ENCODE measurements around the gene TAF3. TPM values are rescaled to one million over a fixed set of nuclear protein-coding genes. Genes with fewer than 3 reads are reported as not detected.
"Not testable (repeated sequence)": the region's sequence is repeated elsewhere in the genome, so short reads cannot be mapped to it uniquely, and the experiment has no call there.

TAF3 gene
- total RNA-seq, 1 experiment from 2014 or later: 14.5 TPM

DNA sequence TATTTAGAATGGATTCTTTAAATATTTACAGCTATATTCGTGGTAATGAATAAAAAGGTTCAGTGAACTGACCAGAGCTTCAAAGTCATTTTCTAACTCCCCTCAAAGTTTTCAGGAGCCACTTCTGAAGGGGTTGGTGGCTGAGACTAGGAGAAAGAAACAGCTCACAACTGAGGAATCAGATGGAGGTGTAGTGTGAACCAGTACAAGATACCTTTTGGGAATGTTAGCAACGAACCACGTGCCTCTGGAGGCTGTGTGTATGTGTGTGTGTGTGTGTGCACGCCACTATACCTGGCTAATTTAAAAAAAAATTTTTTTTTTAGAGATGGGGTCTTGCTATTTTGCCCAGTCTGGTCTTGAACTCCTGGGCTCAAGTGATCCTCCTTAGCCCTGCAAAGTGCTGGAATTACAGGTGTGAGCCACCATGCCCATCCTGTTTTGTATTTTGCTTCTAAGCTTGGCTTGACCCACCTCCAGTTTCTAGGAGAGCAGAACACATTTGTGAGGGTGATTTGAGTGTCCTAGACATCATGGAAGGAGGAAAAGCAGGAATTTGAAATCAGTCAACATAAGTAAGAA lies 9.5 kb upstream of the TAF3 start:
- Mint-ChIP-seq H3K4me1 (ENCODE audit: low read depth, unreplicated experiment) (peaks cover 8% of the 10 kb centered on the region), H3K9me3 (ENCODE audit: low read depth, unreplicated experiment) (no peaks in the 10 kb centered on the region), H3K36me3 (ENCODE audit: insufficient read depth, unreplicated experiment) (peaks cover 35% of the 10 kb centered on the region), H3K4me3 (ENCODE audit: low read depth, unreplicated experiment) (no peak overlapping the region), H3K27me3 (ENCODE audit: unreplicated experiment) (no peaks in the 10 kb centered on the region), H3K27ac (ENCODE audit: unreplicated experiment) (no peak overlapping the region)
- TF ChIP-seq, protein P1, sequence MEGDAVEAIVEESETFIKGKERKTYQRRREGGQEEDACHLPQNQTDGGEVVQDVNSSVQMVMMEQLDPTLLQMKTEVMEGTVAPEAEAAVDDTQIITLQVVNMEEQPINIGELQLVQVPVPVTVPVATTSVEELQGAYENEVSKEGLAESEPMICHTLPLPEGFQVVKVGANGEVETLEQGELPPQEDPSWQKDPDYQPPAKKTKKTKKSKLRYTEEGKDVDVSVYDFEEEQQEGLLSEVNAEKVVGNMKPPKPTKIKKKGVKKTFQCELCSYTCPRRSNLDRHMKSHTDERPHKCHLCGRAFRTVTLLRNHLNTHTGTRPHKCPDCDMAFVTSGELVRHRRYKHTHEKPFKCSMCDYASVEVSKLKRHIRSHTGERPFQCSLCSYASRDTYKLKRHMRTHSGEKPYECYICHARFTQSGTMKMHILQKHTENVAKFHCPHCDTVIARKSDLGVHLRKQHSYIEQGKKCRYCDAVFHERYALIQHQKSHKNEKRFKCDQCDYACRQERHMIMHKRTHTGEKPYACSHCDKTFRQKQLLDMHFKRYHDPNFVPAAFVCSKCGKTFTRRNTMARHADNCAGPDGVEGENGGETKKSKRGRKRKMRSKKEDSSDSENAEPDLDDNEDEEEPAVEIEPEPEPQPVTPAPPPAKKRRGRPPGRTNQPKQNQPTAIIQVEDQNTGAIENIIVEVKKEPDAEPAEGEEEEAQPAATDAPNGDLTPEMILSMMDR (IDR thresholded peaks at IDR 0.05; ENCODE audit: unreplicated experiment): no peak
- CTCF ChIA-PET: no interaction called here
- no TSS peak for BruUV-seq (replicated peaks)
- intact Hi-C loops (cut with micrococcal nuclease; ENCODE audit: unreplicated experiment): no loop called here
- DNase-seq: no peak

DNA sequence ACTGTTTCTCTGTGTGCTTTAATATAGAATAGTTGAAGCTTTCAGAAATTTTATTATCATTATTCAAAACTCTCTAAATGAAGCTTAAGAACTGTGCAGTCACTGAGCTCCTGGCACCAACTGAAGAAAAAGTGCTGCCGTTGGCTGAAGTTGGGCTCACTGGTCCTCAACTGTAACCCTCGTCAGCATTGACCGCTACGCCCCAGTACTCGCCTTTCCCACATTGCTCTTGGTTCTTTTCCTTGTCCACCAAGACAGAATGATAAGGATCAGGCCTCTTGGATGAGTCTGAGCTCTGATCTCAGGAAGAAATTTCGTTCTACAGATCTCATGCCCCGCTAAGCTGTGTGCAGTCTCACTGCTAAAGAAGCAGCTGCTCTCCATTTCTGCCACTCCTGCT lies 7.9 kb upstream of the TAF3 start:
- Mint-ChIP-seq H3K36me3 (ENCODE audit: insufficient read depth, unreplicated experiment) (peaks cover 18% of the 10 kb centered on the region), H3K9me3 (ENCODE audit: low read depth, unreplicated experiment) (no peaks in the 10 kb centered on the region), H3K27ac (ENCODE audit: unreplicated experiment) (peak overlapping the region; percentile 3), H3K4me3 (ENCODE audit: low read depth, unreplicated experiment) (no peak overlapping the region), H3K27me3 (ENCODE audit: unreplicated experiment) (no peaks in the 10 kb centered on the region), H3K4me1 (ENCODE audit: low read depth, unreplicated experiment) (peaks cover 8% of the 10 kb centered on the region)
- no peak for DNase-seq
- TF ChIP-seq, protein P1 (IDR thresholded peaks at IDR 0.05; ENCODE audit: unreplicated experiment): no peak
- intact Hi-C loops (cut with micrococcal nuclease; ENCODE audit: unreplicated experiment): no loop called here
- BruUV-seq (replicated peaks): no TSS peak
- CTCF ChIA-PET: no interaction called here

DNA sequence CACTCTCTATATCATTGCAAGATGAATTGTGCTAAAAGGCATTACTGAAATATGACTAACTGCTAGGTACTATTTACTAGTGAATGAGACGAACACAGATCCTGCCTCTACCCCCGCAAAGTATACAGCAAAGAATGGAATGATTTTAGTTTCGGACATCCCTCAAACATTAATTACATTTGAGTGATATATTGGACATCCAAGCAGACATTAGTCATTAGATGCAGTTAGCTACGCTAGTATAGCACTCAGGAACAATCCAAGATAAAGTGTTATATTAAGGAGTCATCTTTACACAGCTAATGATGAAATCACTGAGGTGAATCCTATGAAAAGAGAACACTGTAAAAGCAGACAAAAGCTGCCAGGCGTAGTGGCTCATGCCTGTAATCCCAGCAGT lies 7.3 kb upstream of the TAF3 start:
- no TSS peak for BruUV-seq (replicated peaks)
- H3K36me3 Mint-ChIP-seq (ENCODE audit: insufficient read depth, unreplicated experiment): peaks cover 17% of the 10 kb centered on the region
- H3K27ac Mint-ChIP-seq (ENCODE audit: unreplicated experiment): peak overlapping the region; percentile 3
- no peak for DNase-seq
- peaks cover 8% of the 10 kb centered on the region for H3K4me1 Mint-ChIP-seq (ENCODE audit: low read depth, unreplicated experiment)
- no peaks in the 10 kb centered on the region for H3K27me3 Mint-ChIP-seq (ENCODE audit: unreplicated experiment)
- H3K4me3 Mint-ChIP-seq (ENCODE audit: low read depth, unreplicated experiment): no peak overlapping the region
- no peaks in the 10 kb centered on the region for H3K9me3 Mint-ChIP-seq (ENCODE audit: low read depth, unreplicated experiment)
- intact Hi-C loops (cut with micrococcal nuclease; ENCODE audit: unreplicated experiment): no loop called here
- TF ChIP-seq, protein P1 (IDR thresholded peaks at IDR 0.05; ENCODE audit: unreplicated experiment): no peak
- CTCF ChIA-PET: no interaction called here

DNA sequence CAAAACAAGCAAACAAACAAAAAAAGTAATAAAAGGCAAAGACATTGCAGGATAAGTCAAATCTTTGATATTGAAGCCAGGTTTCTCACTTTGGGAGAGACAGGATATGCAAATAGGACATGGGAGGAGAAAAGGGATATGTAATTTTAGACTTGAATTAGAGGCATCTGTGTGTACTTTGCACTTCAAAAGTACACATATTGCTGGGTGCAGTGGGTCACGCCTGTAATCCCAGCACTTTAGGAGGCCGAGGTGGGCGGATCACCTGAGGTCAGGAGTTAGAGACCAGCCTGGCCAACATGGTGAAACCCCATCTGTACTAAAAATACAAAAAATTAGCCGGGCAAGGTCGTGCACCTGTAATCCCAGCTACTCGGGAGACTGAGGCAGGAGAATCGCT lies 6.6 kb upstream of the TAF3 start:
- intact Hi-C loops (cut with micrococcal nuclease; ENCODE audit: unreplicated experiment); DNase-seq; H3K9me3 Mint-ChIP-seq (ENCODE audit: low read depth, unreplicated experiment); H3K27ac Mint-ChIP-seq (ENCODE audit: unreplicated experiment); CTCF ChIA-PET; BruUV-seq (replicated peaks); H3K4me3 Mint-ChIP-seq (ENCODE audit: low read depth, unreplicated experiment); H3K27me3 Mint-ChIP-seq (ENCODE audit: unreplicated experiment); H3K4me1 Mint-ChIP-seq (ENCODE audit: low read depth, unreplicated experiment): not testable (repeated sequence)
- H3K36me3 Mint-ChIP-seq (ENCODE audit: insufficient read depth, unreplicated experiment): peaks cover 17% of the 10 kb centered on the region

DNA sequence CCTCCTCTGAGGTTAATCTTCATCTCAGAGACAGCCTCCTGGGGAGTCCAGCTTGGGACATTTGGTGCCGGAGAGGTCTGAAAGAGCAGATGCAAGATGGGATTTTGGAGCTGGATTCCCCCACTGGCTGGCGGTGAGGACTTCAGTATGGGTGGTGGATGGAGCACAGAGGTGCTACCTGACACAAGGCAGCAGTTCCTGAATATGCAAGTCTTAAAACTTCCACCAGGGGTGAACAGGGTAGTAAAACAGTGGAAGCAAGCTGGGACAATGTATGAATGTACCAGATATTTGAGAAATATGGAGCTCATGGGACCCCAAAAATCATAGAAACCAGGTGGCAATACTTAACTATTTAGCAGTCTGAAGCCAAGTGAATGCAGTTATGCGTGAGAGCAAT lies 4.8 kb upstream of the TAF3 start:
- intact Hi-C loops (cut with micrococcal nuclease; ENCODE audit: unreplicated experiment): no loop called here
- Mint-ChIP-seq H3K27me3 (ENCODE audit: unreplicated experiment) (no peaks in the 10 kb centered on the region), H3K27ac (ENCODE audit: unreplicated experiment) (no peak overlapping the region), H3K9me3 (ENCODE audit: low read depth, unreplicated experiment) (no peaks in the 10 kb centered on the region), H3K4me1 (ENCODE audit: low read depth, unreplicated experiment) (peaks cover 19% of the 10 kb centered on the region), H3K36me3 (ENCODE audit: insufficient read depth, unreplicated experiment) (peaks cover 26% of the 10 kb centered on the region), H3K4me3 (ENCODE audit: low read depth, unreplicated experiment) (no peak overlapping the region)
- DNase-seq: no peak
- TF ChIP-seq, protein P1 (IDR thresholded peaks at IDR 0.05; ENCODE audit: unreplicated experiment): no peak
- CTCF ChIA-PET: no interaction called here
- BruUV-seq (replicated peaks): no TSS peak

Data from Calu3 (cell line).